Parathyroid adenoma (tissue), 2 donors: ENCODE results near the gene GADD45B.
"Not testable (repeated sequence)": the region's sequence is repeated elsewhere in the genome, so short reads cannot be mapped to it uniquely, and the experiment has no call there.

Experiments used
- H2AFZ ChIP-seq: fragments of 300-600 bp; sonication (generic); one replicate; pipeline ENCODE4 v1.7.0; 2017; ENCODE audit warnings: antibody characterized with exemption, mild to moderate bottlenecking
- H3K27ac ChIP-seq: fragments of 300-600 bp; sonication (generic); one replicate; pipeline ENCODE4 v1.7.0; 2017
- H3K27me3 ChIP-seq: fragments of 300-600 bp; sonication (generic); one replicate; pipeline ENCODE4 v1.7.0; 2017; ENCODE audit warnings: low read length; ENCODE audit not compliant: control insufficient read depth, insufficient read depth
- H3K36me3 ChIP-seq: fragments of 300-600 bp; sonication (generic); one replicate; pipeline ENCODE4 v1.7.0; 2017; ENCODE audit warnings: low read length; ENCODE audit not compliant: control insufficient read depth, insufficient read depth
- H3K4me1 ChIP-seq: fragments of 300-600 bp; sonication (generic); one replicate; pipeline ENCODE4 v1.7.0; 2017; ENCODE audit warnings: control low read depth
- H3K4me2 ChIP-seq: fragments of 300-600 bp; sonication (generic); one replicate; pipeline ENCODE4 v1.7.0; 2017; ENCODE audit warnings: low read length
- H3K4me3 ChIP-seq: fragments of 300-600 bp; sonication (generic); one replicate; pipeline ENCODE4 v1.7.0; 2017; ENCODE audit warnings: low read depth, low read length
- H3K79me2 ChIP-seq: fragments of 300-600 bp; sonication (generic); one replicate; pipeline ENCODE4 v1.7.0; 2017; ENCODE audit warnings: control low read depth
- H3K9ac ChIP-seq: fragments of 300-600 bp; sonication (generic); one replicate; pipeline ENCODE4 v1.7.0; 2017; ENCODE audit warnings: mild to moderate bottlenecking
- H3K9me3 ChIP-seq: fragments of 300-600 bp; sonication (generic); one replicate; pipeline ENCODE4 v1.7.0; 2017; ENCODE audit warnings: low read length; ENCODE audit not compliant: control insufficient read depth
- TF ChIP-seq, protein P1 (sequence below): fragments of 300-600 bp; sonication (generic); IDR thresholded peaks from one replicate; pipeline ENCODE4 v1.7.0; 2017; ENCODE audit warnings: antibody characterized with exemption, mild to moderate bottlenecking
- donor health status: primary hyperparathyroidism.

GADD45B gene

DNA sequence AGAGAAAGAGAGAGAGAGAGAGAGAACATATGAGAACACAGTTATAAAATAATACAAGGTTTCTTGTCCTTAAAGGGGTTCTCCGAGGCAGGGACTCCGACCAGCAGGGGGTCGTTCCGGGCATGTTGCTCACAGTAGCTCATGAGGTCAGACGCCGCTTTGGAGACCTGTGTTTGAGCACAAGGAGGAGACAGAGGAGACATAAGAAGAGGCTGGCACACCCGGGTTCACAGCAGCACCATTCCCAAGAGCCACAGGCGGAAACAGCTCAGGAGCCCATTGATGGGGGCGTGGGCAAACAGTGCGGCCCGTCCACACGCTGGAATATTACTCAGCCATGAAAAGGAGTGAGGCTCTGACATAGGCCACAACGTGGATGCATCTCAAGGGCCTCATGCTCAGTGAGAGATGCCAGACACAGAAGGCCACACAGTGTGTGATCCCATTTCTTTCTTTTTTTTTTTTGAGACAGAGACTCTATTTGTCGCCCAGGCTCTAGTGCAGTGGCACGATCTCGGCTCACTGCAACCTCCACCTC lies 39.1 kb downstream of the GADD45B start:
- H3K9me3 ChIP-seq = no peaks in the 10 kb centered on the region

DNA sequence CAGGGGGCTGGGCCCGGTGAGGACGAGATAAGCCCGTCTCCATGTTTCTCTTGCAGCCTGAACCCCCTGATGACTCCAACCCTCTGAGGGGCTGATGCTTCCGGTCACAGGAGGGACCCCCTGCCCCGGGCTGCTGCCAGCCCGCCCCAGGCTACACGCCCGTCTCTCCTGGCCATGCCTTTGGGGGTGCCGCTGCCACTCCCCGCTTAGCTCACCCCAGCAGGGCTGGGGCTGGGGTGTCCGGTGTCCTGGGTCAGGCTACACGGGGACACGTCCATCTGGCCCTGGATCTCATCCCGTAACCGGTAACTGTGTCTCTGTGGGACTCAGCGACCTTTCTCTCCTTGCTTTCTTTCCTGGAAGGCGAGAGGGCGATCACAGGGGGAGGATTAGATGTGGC lies 40.8 kb downstream of the GADD45B start:
- H3K79me2 ChIP-seq = no peaks in the 10 kb centered on the region
- no peak overlapping the region for H3K27ac ChIP-seq
- H2AFZ ChIP-seq = no peak overlapping the region
- no peak overlapping the region for H3K9ac ChIP-seq
- TF ChIP-seq, protein P1, sequence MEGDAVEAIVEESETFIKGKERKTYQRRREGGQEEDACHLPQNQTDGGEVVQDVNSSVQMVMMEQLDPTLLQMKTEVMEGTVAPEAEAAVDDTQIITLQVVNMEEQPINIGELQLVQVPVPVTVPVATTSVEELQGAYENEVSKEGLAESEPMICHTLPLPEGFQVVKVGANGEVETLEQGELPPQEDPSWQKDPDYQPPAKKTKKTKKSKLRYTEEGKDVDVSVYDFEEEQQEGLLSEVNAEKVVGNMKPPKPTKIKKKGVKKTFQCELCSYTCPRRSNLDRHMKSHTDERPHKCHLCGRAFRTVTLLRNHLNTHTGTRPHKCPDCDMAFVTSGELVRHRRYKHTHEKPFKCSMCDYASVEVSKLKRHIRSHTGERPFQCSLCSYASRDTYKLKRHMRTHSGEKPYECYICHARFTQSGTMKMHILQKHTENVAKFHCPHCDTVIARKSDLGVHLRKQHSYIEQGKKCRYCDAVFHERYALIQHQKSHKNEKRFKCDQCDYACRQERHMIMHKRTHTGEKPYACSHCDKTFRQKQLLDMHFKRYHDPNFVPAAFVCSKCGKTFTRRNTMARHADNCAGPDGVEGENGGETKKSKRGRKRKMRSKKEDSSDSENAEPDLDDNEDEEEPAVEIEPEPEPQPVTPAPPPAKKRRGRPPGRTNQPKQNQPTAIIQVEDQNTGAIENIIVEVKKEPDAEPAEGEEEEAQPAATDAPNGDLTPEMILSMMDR = no peak
- H3K4me1 ChIP-seq = no peaks in the 10 kb centered on the region
- no peaks in the 10 kb centered on the region for H3K36me3 ChIP-seq
- H3K4me3 ChIP-seq = no peak overlapping the region
- H3K4me2 ChIP-seq = no peak overlapping the region
- no peaks in the 10 kb centered on the region for H3K9me3 ChIP-seq
- H3K27me3 ChIP-seq = no peaks in the 10 kb centered on the region

More for the DNA sequence above, 39.1 kb downstream of the GADD45B start:
- Histone ChIP-seq H3K9ac (no peak overlapping the region), H3K36me3 (no peaks in the 10 kb centered on the region), H3K4me1 (no peaks in the 10 kb centered on the region), H3K79me2 (no peaks in the 10 kb centered on the region), H3K4me3 (no peak overlapping the region), H2AFZ (no peak overlapping the region), H3K27ac (no peak overlapping the region), H3K27me3 (no peaks in the 10 kb centered on the region), H3K4me2 (no peak overlapping the region)
- TF ChIP-seq, protein P1 = no peak

- Histone ChIP-seq H3K9me3 (no peaks in the 10 kb centered on the region), H3K36me3 (no peaks in the 10 kb centered on the region), H3K27ac (no peak overlapping the region), H3K9ac (no peak overlapping the region), H3K4me2 (no peak overlapping the region), H3K79me2 (no peaks in the 10 kb centered on the region), H2AFZ (no peak overlapping the region), H3K4me3 (no peak overlapping the region), H3K27me3 (no peaks in the 10 kb centered on the region), H3K4me1 (no peaks in the 10 kb centered on the region)
- TF ChIP-seq, protein P1 = no peak
Observed at GRCh38 chr19:2517881-2518601, 42.1 kb downstream of the GADD45B start.

GRCh38 chr19:2518856-2519255 lies 42.9 kb downstream of the GADD45B start:
- H3K27ac ChIP-seq, H3K79me2 ChIP-seq, H2AFZ ChIP-seq, H3K4me1 ChIP-seq, H3K9ac ChIP-seq, H3K4me3 ChIP-seq, H3K9me3 ChIP-seq, H3K27me3 ChIP-seq, H3K36me3 ChIP-seq, H3K4me2 ChIP-seq: not testable (repeated sequence)

DNA sequence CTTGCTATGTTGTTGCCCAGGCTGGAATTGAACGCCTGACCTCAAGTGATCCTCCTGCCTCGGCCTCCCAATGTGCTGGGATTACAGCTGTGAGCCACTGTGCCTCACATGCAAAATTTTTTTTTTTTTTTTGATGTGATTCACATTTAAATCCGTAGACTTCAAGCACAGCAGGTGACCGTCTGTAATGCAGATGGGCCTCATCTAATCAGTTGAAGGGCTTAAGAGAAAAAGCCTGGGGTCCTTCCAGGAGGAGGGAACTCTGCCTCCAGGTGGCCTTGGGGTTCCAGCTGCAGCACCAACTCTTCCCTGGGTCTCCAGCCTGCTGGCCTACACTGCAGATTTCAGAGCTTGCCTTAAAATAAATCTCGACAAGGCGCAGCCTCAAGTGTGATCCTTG lies 43.6 kb downstream of the GADD45B start:
- no peak overlapping the region for H3K4me3 ChIP-seq
- TF ChIP-seq, protein P1 = no peak
- no peaks in the 10 kb centered on the region for H3K36me3 ChIP-seq
- H3K9me3 ChIP-seq = no peaks in the 10 kb centered on the region
- H3K79me2 ChIP-seq = no peaks in the 10 kb centered on the region
- H3K27me3 ChIP-seq = no peaks in the 10 kb centered on the region
- H2AFZ ChIP-seq = no peak overlapping the region
- no peak overlapping the region for H3K4me2 ChIP-seq
- no peaks in the 10 kb centered on the region for H3K4me1 ChIP-seq
- H3K27ac ChIP-seq = no peak overlapping the region
- no peak overlapping the region for H3K9ac ChIP-seq
